HG03565 (cell line): Measurements from ENCODE around the gene HOMER2.
"Not testable (repeated sequence)": the region's sequence is repeated elsewhere in the genome, so short reads cannot be mapped to it uniquely, and the experiment has no call there.

ENCODE experiments used
- ATAC-seq: cut with Tn5 transposase; IDR thresholded peaks from one replicate; pipeline ENCODE4 v1.9.1; 2021; ENCODE audit warnings: mild to moderate bottlenecking, moderate library complexity; ENCODE audit not compliant: unreplicated experiment

Gene HOMER2

GRCh38 chr15:82865981-82866380 is 86.5 kb downstream of the HOMER2 start:
- not testable (repeated sequence) for ATAC-seq

GRCh38 chr15:82865581-82865980 is 86.9 kb downstream of the HOMER2 start:
- ATAC-seq = not testable (repeated sequence)

GRCh38 chr15:82864967-82865366 is 87.6 kb downstream of the HOMER2 start:
- no peak for ATAC-seq

- no peak for ATAC-seq
Measured at GRCh38 chr15:82862886-82863285, 89.6 kb downstream of the HOMER2 start.

GRCh38 chr15:82858932-82859331 is 93.6 kb downstream of the HOMER2 start:
- ATAC-seq = no peak

- no peak for ATAC-seq
Measured at GRCh38 chr15:82856397-82857170, 95.9 kb downstream of the HOMER2 start.

GRCh38 chr15:82855286-82856100 is 97.0 kb downstream of the HOMER2 start:
- ATAC-seq = no peak

GRCh38 chr15:82854554-82854953 is 98.0 kb downstream of the HOMER2 start:
- no peak for ATAC-seq

- no peak for ATAC-seq
Measured at GRCh38 chr15:82852941-82853561, 99.5 kb downstream of the HOMER2 start.

GRCh38 chr15:82851981-82852511 is 100.5 kb downstream of the HOMER2 start:
- no peak for ATAC-seq

GRCh38 chr15:82851306-82851850 is 101.1 kb downstream of the HOMER2 start:
- ATAC-seq = no peak

- ATAC-seq = no peak
Measured at GRCh38 chr15:82850731-82851130, 101.8 kb downstream of the HOMER2 start.

- no peak for ATAC-seq
Measured at GRCh38 chr15:82849556-82850512, 102.7 kb downstream of the HOMER2 start.

- ATAC-seq = no peak
Measured at GRCh38 chr15:82848241-82848993, 104.1 kb downstream of the HOMER2 start.

GRCh38 chr15:82847703-82848102 is 104.8 kb downstream of the HOMER2 start:
- ATAC-seq = no peak

GRCh38 chr15:82846621-82847020 is 105.9 kb downstream of the HOMER2 start:
- no peak for ATAC-seq

- ATAC-seq = no peak
Measured at GRCh38 chr15:82845686-82846085, 106.8 kb downstream of the HOMER2 start.

GRCh38 chr15:82843566-82843965 is 109.0 kb downstream of the HOMER2 start:
- no peak for ATAC-seq

- ATAC-seq = no peak
Measured at GRCh38 chr15:82840166-82840565, 112.4 kb downstream of the HOMER2 start.
